ENCODE measurements around the gene LIMD2. TPM values are rescaled to one million over a fixed set of nuclear protein-coding genes. Genes with fewer than 3 reads are reported as not detected.

LIMD2 gene
- total RNA-seq, 2 donors from 2014 or later, result 97.5 to 111 TPM

- 82 to 95% methylated on average over 4 to 5 of the region's 5 CpGs for WGBS, 2 experiments (ENCODE audit: insufficient coverage in 1 of 2, insufficient read length in 1 of 2)
- peaks cover 51% of the 10 kb centered on the region for H3K36me3 Mint-ChIP-seq (ENCODE audit: low read depth)
- H3K9me3 Mint-ChIP-seq, result no peaks in the 10 kb centered on the region
- no peaks in the 10 kb centered on the region for H3K4me1 Mint-ChIP-seq
- Histone ChIP-seq H3K4me1 (ENCODE audit: control insufficient read depth, insufficient read depth, low read length) (no peaks in the 10 kb centered on the region), H3K27me3 (ENCODE audit: control insufficient read depth, insufficient read depth, low read length, poor library complexity, severe bottlenecking) (no peaks in the 10 kb centered on the region), H3K36me3 (ENCODE audit: control insufficient read depth, insufficient read depth, low read length) (peaks cover 23% of the 10 kb centered on the region), H3K4me3 (ENCODE audit: low read length) (no peak overlapping the region), H3K27ac (ENCODE audit: low read depth, low read length) (no peak overlapping the region), H3K9me3 (ENCODE audit: control insufficient read depth, low read length) (no peaks in the 10 kb centered on the region), H3K9ac (ENCODE audit: extremely low read depth, low read length, poor library complexity, severe bottlenecking) (no peak overlapping the region)
- DNase-seq, result no peak
- no peak overlapping the region for H3K27ac Mint-ChIP-seq
- no peak for TF ChIP-seq CTCF (conservative IDR thresholded peaks at IDR 0.05)
- H3K4me3 Mint-ChIP-seq, result no peak overlapping the region
- H3K27me3 Mint-ChIP-seq (ENCODE audit: insufficient read depth), result no peaks in the 10 kb centered on the region
Observed at GRCh38 chr17:63665527-63666214, 34.3 kb downstream of the LIMD2 start.

DNA sequence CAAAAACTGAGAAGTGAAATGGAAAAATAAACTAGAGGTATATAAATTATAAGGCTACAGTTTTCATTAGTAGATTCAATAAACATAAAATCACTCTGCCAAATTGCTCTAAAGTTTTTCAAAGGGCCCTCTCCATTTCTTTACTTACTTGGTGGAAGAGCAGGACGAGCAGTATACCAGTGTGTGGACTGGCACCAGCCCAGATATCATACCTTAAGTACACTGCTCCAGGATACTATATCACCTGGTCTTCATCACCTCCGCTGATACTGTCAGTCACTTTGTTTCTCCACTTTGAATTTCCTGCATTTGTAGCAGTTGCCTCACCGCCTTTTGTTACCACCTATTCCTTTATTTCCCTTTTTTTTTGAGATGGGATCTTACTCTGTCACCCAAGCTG is 40.1 kb downstream of the LIMD2 start:
- H3K27ac Mint-ChIP-seq, result no peak overlapping the region
- DNase-seq, result no peak
- H3K9me3 ChIP-seq (ENCODE audit: control insufficient read depth, low read length), result no peaks in the 10 kb centered on the region
- no peaks in the 10 kb centered on the region for H3K4me1 ChIP-seq (ENCODE audit: control insufficient read depth, insufficient read depth, low read length)
- no peaks in the 10 kb centered on the region for H3K9me3 Mint-ChIP-seq
- TF ChIP-seq CTCF (conservative IDR thresholded peaks at IDR 0.05), result no peak
- peaks cover 40% of the 10 kb centered on the region for H3K36me3 Mint-ChIP-seq (ENCODE audit: low read depth)
- 89 to 100% methylated on average over 3 of the region's 3 CpGs for WGBS, 2 experiments (ENCODE audit: insufficient coverage in 1 of 2, insufficient read length in 1 of 2)
- H3K27me3 Mint-ChIP-seq (ENCODE audit: insufficient read depth), result no peaks in the 10 kb centered on the region
- H3K4me3 ChIP-seq (ENCODE audit: low read length), result no peak overlapping the region
- no peak overlapping the region for H3K4me3 Mint-ChIP-seq
- H3K4me1 Mint-ChIP-seq, result no peaks in the 10 kb centered on the region
- peaks cover 32% of the 10 kb centered on the region for H3K36me3 ChIP-seq (ENCODE audit: control insufficient read depth, insufficient read depth, low read length)
- H3K9ac ChIP-seq (ENCODE audit: extremely low read depth, low read length, poor library complexity, severe bottlenecking), result no peak overlapping the region
- H3K27me3 ChIP-seq (ENCODE audit: control insufficient read depth, insufficient read depth, low read length, poor library complexity, severe bottlenecking), result no peaks in the 10 kb centered on the region
- H3K27ac ChIP-seq (ENCODE audit: low read depth, low read length), result no peak overlapping the region

GRCh38 chr17:63658366-63658765 is 41.6 kb downstream of the LIMD2 start:
- H3K4me1 ChIP-seq (ENCODE audit: control insufficient read depth, insufficient read depth, low read length), result no peaks in the 10 kb centered on the region
- H3K36me3 Mint-ChIP-seq (ENCODE audit: low read depth), result peaks cover 34% of the 10 kb centered on the region
- H3K27me3 Mint-ChIP-seq (ENCODE audit: insufficient read depth), result no peaks in the 10 kb centered on the region
- no peak overlapping the region for H3K27ac ChIP-seq (ENCODE audit: low read depth, low read length)
- H3K9me3 ChIP-seq (ENCODE audit: control insufficient read depth, low read length), result no peaks in the 10 kb centered on the region
- WGBS, 2 experiments (ENCODE audit: insufficient coverage in 1 of 2, insufficient read length in 1 of 2), result 88 to 97% methylated on average over 1 of the region's 1 CpG
- peaks cover 30% of the 10 kb centered on the region for H3K36me3 ChIP-seq (ENCODE audit: control insufficient read depth, insufficient read depth, low read length)
- H3K9me3 Mint-ChIP-seq, result no peaks in the 10 kb centered on the region
- no peak for TF ChIP-seq CTCF (conservative IDR thresholded peaks at IDR 0.05)
- H3K27me3 ChIP-seq (ENCODE audit: control insufficient read depth, insufficient read depth, low read length, poor library complexity, severe bottlenecking), result no peaks in the 10 kb centered on the region
- H3K27ac Mint-ChIP-seq, result no peak overlapping the region
- no peak overlapping the region for H3K4me3 ChIP-seq (ENCODE audit: low read length)
- no peak overlapping the region for H3K9ac ChIP-seq (ENCODE audit: extremely low read depth, low read length, poor library complexity, severe bottlenecking)
- H3K4me3 Mint-ChIP-seq, result no peak overlapping the region
- no peak for DNase-seq
- no peaks in the 10 kb centered on the region for H3K4me1 Mint-ChIP-seq

All from endodermal cell (in vitro differentiated cells).